GM12874 (cell line): ENCODE measurements around the gene DLK1.

Source experiments
- TF ChIP-seq, protein P1 (sequence below): IDR thresholded peaks from 2 replicates; pipeline ENCODE4 v1.5.1; 2011; ENCODE audit warnings: low read depth, mild to moderate bottlenecking, control low read depth, low read length, moderate library complexity; ENCODE audit not compliant: insufficient read depth

DLK1 gene

DNA sequence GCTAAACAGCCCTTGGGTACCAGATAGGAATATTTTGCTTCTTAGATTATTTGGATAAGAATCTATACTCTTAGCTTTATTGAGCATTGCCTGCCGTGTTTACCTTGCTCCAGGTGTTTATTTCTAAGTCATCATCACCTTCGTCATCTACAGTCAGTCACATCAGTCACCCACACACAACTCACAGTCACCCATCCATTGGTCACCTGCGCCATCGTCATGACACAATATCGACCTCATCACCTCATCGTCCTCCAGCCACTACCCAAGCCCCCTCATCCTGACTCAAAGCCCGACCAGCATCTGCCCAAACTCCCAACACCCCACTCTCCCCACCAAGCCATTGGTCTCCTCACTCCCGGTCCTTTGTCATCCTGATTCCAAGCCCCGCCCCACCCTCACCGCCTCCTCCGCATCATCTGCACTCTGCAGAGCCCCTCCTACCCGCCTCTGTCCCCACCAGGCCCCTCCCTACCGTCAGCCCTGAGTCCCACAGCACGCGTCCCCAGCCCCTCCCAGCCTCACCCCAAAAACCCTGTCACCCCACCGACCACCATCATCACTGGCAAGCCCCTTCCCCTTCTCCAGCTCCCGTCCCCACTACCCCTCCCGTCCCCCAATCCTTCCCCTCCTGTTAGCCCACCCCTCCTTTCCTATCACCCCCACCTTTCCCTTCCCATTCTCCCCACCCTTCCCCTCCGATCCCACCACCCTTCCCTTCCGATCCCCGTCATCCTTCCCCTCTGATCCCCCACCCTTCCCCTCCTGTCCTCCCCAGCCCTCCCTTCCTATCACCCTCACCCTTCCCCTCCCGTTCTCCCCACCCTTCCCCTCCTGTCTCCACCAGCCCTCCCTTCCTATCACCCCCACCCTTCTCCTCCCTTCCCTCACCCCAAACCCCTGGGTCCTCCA, 9.8 kb downstream of the DLK1 start:
- TF ChIP-seq, protein P1, sequence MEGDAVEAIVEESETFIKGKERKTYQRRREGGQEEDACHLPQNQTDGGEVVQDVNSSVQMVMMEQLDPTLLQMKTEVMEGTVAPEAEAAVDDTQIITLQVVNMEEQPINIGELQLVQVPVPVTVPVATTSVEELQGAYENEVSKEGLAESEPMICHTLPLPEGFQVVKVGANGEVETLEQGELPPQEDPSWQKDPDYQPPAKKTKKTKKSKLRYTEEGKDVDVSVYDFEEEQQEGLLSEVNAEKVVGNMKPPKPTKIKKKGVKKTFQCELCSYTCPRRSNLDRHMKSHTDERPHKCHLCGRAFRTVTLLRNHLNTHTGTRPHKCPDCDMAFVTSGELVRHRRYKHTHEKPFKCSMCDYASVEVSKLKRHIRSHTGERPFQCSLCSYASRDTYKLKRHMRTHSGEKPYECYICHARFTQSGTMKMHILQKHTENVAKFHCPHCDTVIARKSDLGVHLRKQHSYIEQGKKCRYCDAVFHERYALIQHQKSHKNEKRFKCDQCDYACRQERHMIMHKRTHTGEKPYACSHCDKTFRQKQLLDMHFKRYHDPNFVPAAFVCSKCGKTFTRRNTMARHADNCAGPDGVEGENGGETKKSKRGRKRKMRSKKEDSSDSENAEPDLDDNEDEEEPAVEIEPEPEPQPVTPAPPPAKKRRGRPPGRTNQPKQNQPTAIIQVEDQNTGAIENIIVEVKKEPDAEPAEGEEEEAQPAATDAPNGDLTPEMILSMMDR: no peak

- TF ChIP-seq, protein P1: no peak
Observed at GRCh38 chr14:100737526-100737925, 10.8 kb downstream of the DLK1 start.

GRCh38 chr14:100738269-100738691, 11.6 kb downstream of the DLK1 start:
- TF ChIP-seq, protein P1: no peak

DNA sequence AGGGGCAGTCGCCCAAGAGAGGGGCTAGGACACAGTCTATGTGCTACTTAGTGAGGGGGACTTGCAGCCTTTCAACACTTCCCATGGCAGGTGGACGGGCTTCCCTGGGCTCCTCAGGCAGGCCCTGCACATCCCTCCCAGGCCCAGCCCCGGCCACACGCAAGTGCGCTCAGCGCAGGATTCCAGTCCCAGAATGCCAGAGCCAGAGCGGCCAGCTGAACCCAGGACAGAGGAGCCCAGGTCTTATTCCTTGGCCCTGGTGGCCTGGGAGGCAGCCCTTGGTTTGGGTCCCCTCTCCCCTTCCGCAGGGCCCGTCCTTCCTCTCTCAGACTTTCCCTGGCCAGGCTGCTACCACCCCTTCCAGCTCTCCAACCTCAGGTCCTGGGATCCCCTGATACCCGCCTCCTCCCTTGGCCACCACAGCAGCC, 12.0 kb downstream of the DLK1 start:
- TF ChIP-seq, protein P1: no peak

DNA sequence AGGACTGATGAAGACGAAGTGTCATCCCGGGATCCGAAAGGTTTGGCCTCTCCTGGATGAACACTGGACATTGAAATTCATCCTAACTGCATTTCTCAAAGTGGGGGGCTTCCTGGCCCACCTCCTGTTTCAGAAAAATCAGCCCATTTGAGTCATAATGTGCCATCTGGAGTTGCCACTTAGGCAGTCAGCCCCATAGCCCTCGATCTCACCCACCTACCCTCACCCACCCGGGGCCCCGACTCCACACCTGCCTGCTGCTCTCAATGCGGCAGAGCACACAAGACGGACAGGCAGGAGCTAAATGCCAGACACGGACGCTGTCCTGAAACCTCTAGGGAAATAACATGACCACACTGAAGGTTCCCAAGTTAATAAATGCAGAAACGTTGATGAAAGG, 12.6 kb downstream of the DLK1 start:
- TF ChIP-seq, protein P1: no peak

DNA sequence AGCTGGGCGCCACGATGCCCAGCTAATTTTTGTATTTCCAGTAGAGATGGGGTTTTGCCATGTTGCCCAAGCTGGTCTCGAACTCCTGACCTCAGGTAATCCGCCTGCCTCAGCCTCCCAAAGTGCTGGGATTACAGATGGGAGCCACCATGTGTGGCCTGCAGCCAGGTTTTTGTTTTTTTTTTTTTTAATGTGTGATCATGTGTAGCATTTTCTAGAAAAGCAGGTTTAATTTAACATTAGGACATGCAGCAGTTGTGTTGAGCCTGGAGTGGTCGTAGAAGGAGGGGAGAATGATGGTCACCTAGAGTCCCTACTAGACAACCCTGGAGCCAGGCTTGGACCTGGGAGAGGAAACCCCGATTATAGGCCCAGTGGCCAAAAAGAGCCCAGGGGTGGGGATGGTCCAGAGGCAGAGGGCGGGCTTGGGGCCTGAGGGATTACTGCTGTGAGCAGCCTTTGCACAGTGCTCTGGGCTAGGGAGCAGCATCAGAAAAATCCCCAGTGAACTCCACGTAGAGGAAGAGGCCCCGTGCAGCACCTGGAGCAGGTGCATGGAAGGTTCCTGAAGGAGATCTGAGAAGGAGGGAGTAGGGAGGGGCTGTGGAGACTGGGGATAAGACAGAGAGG, 13.6 kb downstream of the DLK1 start:
- TF ChIP-seq, protein P1: no peak

GRCh38 chr14:100740929-100741328, 14.2 kb downstream of the DLK1 start:
- TF ChIP-seq, protein P1: no peak
